Lower lobe of right lung (tissue), 2 donors: Measurements from ENCODE around the gene PRKAR2B. TPM values are rescaled to one million over a fixed set of nuclear protein-coding genes. Genes with fewer than 3 reads are reported as not detected.
A peak's percentile ranks its signal among the peaks of the same experiment; 100 is the strongest.

Source experiments
- ATAC-seq, 2 donors: fragments of 200-7000 bp; cut with Tn5 transposase; one replicate each; pipeline ENCODE4 v1.9.1; 2020 to 2022; ENCODE audit warnings: mild to moderate bottlenecking in 2 of 2, moderate library complexity in 2 of 2
- DNase-seq: peaks from one replicate; pipeline ENCODE4 v3.0.0-alpha.2; 2020
- H3K27ac ChIP-seq: fragments of 200-600 bp; one replicate; pipeline ENCODE4 v1.8.0; 2022
- H3K27me3 ChIP-seq: fragments of 200-600 bp; one replicate; pipeline ENCODE4 v1.8.0; 2022; ENCODE audit warnings: low read depth
- H3K36me3 ChIP-seq: fragments of 200-600 bp; one replicate; pipeline ENCODE4 v1.8.0; 2022; ENCODE audit warnings: mild to moderate bottlenecking
- H3K4me1 ChIP-seq: fragments of 200-600 bp; one replicate; pipeline ENCODE4 v1.8.0; 2022
- H3K4me3 ChIP-seq: fragments of 200-600 bp; one replicate; pipeline ENCODE4 v1.8.0; 2022; ENCODE audit warnings: mild to moderate bottlenecking
- H3K9me3 ChIP-seq: fragments of 200-600 bp; one replicate; pipeline ENCODE4 v1.8.0; 2022
- intact Hi-C: fragments of 100-400 bp; cut with DNase I; formaldehyde crosslinking; loops from one replicate; pipeline ENCODE4 v1.11.0; 2022
- total RNA-seq: library from RNA; stranded (reverse); fragmentation: NEBNext Ultra II Directional; extraction: Animal tissue kit (Norgen Biotek cat#: 25700); gene quantifications from one replicate; pipeline ENCODE4 v1.2.1, GENCODE V29; 2021
- TF ChIP-seq, protein P1 (sequence below): fragments of 200-600 bp; IDR thresholded peaks from one replicate; pipeline ENCODE4 v1.8.0; 2022; ENCODE audit warnings: antibody characterized with exemption, mild to moderate bottlenecking
- donor health status: DM: no; HTN: yes; CAD: no; lungs with severe emphysema.

The PRKAR2B gene
- total RNA-seq, 1 donor from 2014 or later: 10.3 TPM

DNA sequence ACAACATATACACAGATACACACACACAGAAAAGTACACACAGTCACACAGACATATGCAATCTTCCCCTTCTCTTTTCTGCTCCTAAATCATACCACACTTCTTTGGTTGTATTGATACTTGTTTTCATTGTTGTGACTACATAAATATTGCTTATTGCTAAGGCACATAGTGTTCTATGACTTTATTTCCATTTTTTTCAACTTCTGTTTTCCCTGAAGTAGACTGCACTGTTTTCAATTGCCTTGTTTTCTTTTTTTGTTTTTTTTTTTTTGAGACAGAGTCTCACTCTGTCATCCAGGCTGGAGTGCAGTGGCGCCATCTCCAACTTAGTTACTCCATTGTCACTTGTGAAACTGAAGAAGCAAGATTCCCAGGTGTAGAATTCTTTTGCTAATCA is 10.0 kb upstream of the PRKAR2B start:
- Histone ChIP-seq H3K4me1 (peaks cover 5% of the 10 kb centered on the region), H3K27me3 (no peaks in the 10 kb centered on the region), H3K4me3 (no peak overlapping the region), H3K36me3 (no peaks in the 10 kb centered on the region), H3K27ac (no peak overlapping the region), H3K9me3 (no peaks in the 10 kb centered on the region)
- intact Hi-C loops: no loop called here
- ATAC-seq (no peak), DNase-seq (no peak)
- TF ChIP-seq, protein P1, sequence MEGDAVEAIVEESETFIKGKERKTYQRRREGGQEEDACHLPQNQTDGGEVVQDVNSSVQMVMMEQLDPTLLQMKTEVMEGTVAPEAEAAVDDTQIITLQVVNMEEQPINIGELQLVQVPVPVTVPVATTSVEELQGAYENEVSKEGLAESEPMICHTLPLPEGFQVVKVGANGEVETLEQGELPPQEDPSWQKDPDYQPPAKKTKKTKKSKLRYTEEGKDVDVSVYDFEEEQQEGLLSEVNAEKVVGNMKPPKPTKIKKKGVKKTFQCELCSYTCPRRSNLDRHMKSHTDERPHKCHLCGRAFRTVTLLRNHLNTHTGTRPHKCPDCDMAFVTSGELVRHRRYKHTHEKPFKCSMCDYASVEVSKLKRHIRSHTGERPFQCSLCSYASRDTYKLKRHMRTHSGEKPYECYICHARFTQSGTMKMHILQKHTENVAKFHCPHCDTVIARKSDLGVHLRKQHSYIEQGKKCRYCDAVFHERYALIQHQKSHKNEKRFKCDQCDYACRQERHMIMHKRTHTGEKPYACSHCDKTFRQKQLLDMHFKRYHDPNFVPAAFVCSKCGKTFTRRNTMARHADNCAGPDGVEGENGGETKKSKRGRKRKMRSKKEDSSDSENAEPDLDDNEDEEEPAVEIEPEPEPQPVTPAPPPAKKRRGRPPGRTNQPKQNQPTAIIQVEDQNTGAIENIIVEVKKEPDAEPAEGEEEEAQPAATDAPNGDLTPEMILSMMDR: no peak

DNA sequence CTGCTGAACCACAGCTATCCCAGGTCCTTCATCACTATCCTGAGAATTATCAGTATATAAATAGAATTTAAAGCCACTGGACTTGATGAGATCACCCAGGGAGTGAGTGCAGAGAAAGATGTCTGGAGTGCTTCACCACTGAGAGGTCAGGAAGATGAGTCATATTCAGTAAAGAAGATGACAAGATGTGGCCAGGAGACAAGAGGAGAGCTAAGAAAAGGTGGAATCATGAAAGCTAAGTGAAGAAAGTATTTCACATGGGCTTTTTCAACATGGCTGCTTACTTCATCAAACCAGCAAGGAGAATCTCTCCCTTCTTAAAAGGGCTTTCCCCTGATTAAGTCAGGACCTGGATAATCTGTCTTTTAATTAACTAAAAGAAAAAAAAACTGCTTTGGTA is 9.1 kb upstream of the PRKAR2B start:
- no peaks in the 10 kb centered on the region for H3K9me3 ChIP-seq
- TF ChIP-seq, protein P1: no peak
- H3K4me3 ChIP-seq: no peak overlapping the region
- H3K36me3 ChIP-seq: no peaks in the 10 kb centered on the region
- ATAC-seq (no peak), DNase-seq (no peak)
- H3K4me1 ChIP-seq: peaks cover 5% of the 10 kb centered on the region
- no peaks in the 10 kb centered on the region for H3K27me3 ChIP-seq
- no peak overlapping the region for H3K27ac ChIP-seq
- intact Hi-C loops: no loop called here

DNA sequence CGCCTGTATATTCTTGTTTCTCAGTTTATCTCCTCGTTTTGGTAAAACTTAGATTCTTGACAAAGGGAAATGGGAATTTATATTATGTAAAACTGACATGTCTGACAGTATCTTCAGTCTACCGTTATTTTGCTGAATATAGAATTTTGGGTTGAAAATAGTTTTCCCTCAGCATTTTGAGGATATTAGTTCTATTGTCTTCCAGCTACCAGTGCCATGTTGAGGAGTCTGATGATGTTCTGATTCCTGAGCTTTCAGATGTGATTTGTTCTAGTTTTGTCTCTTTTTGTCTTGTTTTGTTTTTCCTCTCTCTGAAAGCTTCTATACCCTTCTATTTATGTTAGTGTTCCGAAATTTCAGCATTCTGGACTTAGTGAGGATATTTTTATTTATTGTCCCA is 8.0 kb upstream of the PRKAR2B start:
- H3K9me3 ChIP-seq: no peaks in the 10 kb centered on the region
- TF ChIP-seq, protein P1: no peak
- no peak overlapping the region for H3K27ac ChIP-seq
- intact Hi-C loops: no loop called here
- DNase-seq (no peak), ATAC-seq (no peak)
- peaks cover 5% of the 10 kb centered on the region for H3K4me1 ChIP-seq
- no peaks in the 10 kb centered on the region for H3K36me3 ChIP-seq
- no peak overlapping the region for H3K4me3 ChIP-seq
- no peaks in the 10 kb centered on the region for H3K27me3 ChIP-seq

DNA sequence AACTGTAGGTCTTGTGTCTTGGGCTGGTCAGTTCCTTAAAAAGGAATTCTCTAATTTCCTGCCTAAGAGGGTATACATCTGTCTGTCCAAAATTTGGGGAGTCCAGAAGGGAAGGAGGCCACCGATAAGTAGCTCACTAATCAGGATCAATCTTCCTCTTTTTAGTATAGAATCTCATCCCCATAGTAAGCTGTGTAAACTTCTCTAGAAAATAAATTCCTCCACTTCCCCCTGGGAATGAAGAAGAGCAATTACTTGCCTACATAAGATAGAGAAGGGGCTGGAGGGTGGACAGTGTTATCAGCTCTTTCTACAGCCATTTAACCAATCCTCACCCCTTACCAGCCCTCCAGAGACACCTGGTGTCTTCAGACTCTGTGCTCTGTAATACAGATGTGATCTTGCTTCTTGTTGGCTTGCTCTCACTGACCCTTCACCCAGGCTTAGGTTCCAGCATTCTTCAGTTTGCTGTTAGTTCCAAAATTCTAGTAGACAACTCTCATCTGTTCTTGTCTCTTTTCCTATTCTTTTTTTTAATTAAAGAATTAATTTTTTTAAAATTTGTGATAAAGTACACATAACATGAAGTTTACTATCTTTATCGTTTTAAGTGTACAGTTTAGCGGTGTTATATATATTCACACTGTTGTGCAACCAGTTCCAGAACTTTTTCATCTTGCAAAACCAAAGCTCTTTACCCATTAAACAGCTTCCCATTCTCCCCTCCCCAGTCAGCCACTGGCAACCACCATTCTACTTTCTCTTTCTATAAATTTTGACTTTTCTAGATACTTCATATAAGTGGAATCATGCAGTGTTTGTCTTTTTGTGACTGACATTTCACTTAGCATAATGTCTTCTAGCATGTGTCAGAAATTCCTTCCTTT is 6.5 kb upstream of the PRKAR2B start:
- TF ChIP-seq, protein P1: no peak
- peaks cover 5% of the 10 kb centered on the region for H3K4me1 ChIP-seq
- no peaks in the 10 kb centered on the region for H3K9me3 ChIP-seq
- intact Hi-C loops: no loop called here
- H3K4me3 ChIP-seq: no peak overlapping the region
- no peak overlapping the region for H3K27ac ChIP-seq
- no peaks in the 10 kb centered on the region for H3K36me3 ChIP-seq
- ATAC-seq (peak in 1 of 2 donors; percentile 29), DNase-seq (no peak)
- H3K27me3 ChIP-seq: no peaks in the 10 kb centered on the region

DNA sequence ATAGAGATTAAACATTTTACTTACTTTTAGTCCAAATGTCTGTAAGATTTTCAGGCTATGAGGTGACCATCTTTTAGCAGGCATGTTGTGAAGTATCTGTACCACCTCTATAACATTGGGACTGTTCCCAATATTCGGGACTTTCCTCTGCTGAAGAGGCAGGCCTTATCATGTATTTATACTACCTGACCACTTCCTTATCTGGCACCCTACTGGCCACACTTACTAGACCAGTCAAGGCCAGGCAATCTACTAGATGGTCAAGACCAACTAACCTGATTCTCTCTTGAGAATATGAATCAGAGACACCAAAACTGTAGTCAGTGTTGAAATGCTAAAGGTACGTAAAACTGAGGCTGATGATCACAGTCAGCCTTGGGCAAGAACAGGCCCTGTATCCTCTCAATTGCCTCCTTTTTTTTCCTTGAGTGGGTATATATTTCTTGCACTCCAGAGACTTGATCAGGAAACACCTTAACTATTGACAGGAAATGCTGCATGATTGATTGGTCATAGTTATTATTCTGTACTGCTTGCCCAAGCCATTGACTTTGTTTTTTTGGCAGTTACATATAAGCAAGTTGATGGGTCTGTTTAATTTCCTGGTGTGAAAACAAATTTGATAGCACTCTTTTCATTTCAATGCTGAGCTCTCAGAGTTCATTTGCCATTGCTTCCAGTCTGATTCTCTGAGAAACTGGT is 5.2 kb upstream of the PRKAR2B start:
- TF ChIP-seq, protein P1: no peak
- intact Hi-C loops: no loop called here

More for the DNA sequence above, 5.2 kb upstream of the PRKAR2B start:
- no peak overlapping the region for H3K27ac ChIP-seq
- peaks cover 5% of the 10 kb centered on the region for H3K4me1 ChIP-seq
- no peak overlapping the region for H3K4me3 ChIP-seq
- no peaks in the 10 kb centered on the region for H3K9me3 ChIP-seq
- no peaks in the 10 kb centered on the region for H3K36me3 ChIP-seq
- no peak for DNase-seq
- no peak for ATAC-seq
- no peaks in the 10 kb centered on the region for H3K27me3 ChIP-seq
